ENCODE measurements around the gene FBXW11. TPM values are rescaled to one million over a fixed set of nuclear protein-coding genes. Genes with fewer than 3 reads are reported as not detected.
"Not testable (repeated sequence)": the region's sequence is repeated elsewhere in the genome, so short reads cannot be mapped to it uniquely, and the experiment has no call there.

The FBXW11 gene
- total RNA-seq, 1 experiment from 2014 or later = 72.9 TPM

DNA sequence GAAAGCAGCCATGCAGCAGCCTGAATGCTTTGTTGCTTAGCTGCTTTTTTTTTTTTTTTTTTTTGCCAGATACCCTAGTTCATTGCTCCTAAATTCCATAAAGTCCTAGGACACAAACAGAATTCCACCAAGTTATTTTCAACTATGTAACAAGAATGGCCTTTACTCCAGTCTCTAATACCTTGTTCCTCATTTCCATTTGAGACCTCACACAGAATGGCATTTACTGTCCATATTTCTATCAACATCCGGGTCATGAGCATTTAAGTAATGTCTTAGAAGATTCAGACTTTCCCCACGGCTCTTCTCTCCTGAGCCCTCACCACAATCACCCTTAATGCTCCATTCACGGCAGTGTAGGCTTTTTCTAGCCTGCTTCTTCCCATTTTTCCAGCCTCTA is 31.7 kb upstream of the FBXW11 start:
- no peak overlapping the region for H3K27ac ChIP-seq (ENCODE audit: low read length)
- H4K20me1 ChIP-seq (ENCODE audit: insufficient read depth, low read depth, low read length) = 0 out of 2 replicates have a peak, but pooled peaks cover 3% of the 10 kb centered on the region
- H3K9me3 ChIP-seq (ENCODE audit: low read length) = no peaks in the 10 kb centered on the region
- H3K27me3 ChIP-seq (ENCODE audit: low read length) = no peaks in the 10 kb centered on the region
- H3K4me1 ChIP-seq (ENCODE audit: low read length) = peaks cover 5% of the 10 kb centered on the region
- no peak overlapping the region for H2AFZ ChIP-seq (ENCODE audit: low read length)
- H3K4me2 ChIP-seq (ENCODE audit: low read depth, low read length, poor library complexity, severe bottlenecking) = no peak overlapping the region
- DNase-seq = no peak
- no peak overlapping the region for H3K4me3 ChIP-seq (ENCODE audit: low read length)
- H3K9ac ChIP-seq (ENCODE audit: low read length) = no peak overlapping the region
- H3K9me2 ChIP-seq (replicated peaks; ENCODE audit: insufficient read depth, low read length) = no peaks in the 10 kb centered on the region
- no peaks in the 10 kb centered on the region for H3K79me2 ChIP-seq (ENCODE audit: low read length)
- no peaks in the 10 kb centered on the region for H3K36me3 ChIP-seq (ENCODE audit: insufficient read depth, low read length)

DNA sequence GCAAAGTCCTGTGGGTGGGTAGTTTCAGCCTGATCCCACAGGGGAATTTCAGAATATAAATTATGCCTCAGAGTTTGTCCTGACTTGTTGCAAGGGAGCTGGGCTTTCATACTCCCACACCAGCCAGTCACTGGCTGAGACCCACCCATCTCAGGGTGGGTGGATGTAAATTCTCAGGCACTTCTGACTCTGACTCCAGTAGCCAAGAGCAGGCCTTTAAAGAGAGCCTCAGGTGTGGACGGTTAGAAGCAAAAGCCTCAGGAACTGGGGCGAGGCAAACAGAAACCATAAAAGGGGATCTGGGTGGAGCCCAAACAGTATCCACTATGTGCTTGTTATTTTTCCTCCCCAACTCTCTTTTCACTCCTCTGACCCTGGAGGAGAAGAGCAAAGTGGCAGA is 28.6 kb upstream of the FBXW11 start:
- Histone ChIP-seq H3K27ac (ENCODE audit: low read length) (no peak overlapping the region), H3K4me2 (ENCODE audit: low read depth, low read length, poor library complexity, severe bottlenecking) (no peak overlapping the region), H2AFZ (ENCODE audit: low read length) (no peak overlapping the region), H3K27me3 (ENCODE audit: low read length) (no peaks in the 10 kb centered on the region), H3K36me3 (ENCODE audit: insufficient read depth, low read length) (no peaks in the 10 kb centered on the region), H3K9me2 (replicated peaks; ENCODE audit: insufficient read depth, low read length) (no peaks in the 10 kb centered on the region), H3K4me1 (ENCODE audit: low read length) (no peaks in the 10 kb centered on the region), H4K20me1 (ENCODE audit: insufficient read depth, low read depth, low read length) (no peaks in the 10 kb centered on the region), H3K4me3 (ENCODE audit: low read length) (no peak overlapping the region), H3K79me2 (ENCODE audit: low read length) (no peaks in the 10 kb centered on the region), H3K9me3 (ENCODE audit: low read length) (no peaks in the 10 kb centered on the region), H3K9ac (ENCODE audit: low read length) (no peak overlapping the region)
- no peak for DNase-seq

DNA sequence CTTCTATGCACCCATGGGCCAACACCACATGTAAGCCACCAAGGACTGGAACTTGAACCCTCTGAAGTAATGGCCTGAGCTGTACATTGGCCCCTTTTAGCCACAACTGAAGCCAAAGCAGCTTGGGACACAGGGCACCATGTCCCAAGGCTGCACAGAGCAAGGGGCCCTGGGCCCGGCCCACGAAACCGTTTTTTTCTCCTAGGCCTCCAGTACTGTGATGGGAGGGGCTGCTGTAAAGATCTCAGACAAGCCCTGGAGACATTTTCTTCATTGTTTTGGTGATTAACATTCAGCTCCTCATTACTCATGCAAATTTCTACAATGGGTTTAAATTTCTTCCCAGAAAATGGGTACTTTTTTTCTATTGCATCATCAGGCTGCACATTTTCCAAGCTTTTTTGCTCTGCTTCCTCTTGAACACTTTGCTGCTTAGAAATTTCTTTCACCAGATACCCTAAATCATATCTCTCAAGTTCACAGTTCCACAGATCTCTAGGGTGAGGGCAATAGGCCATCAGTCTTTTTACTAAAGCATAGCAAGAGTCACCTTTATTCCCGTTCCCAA is 25.5 kb upstream of the FBXW11 start:
- peaks cover 8% of the 10 kb centered on the region for H3K4me1 ChIP-seq (ENCODE audit: low read length)
- no peak overlapping the region for H3K4me3 ChIP-seq (ENCODE audit: low read length)

GRCh38 chr5:172029876-172030275 is 23.4 kb upstream of the FBXW11 start:
- Histone ChIP-seq H3K4me3 (ENCODE audit: low read length) (no peak overlapping the region), H2AFZ (ENCODE audit: low read length) (no peak overlapping the region), H3K36me3 (ENCODE audit: insufficient read depth, low read length) (no peaks in the 10 kb centered on the region), H3K4me1 (ENCODE audit: low read length) (peaks cover 8% of the 10 kb centered on the region), H3K79me2 (ENCODE audit: low read length) (no peaks in the 10 kb centered on the region), H3K9me3 (ENCODE audit: low read length) (no peaks in the 10 kb centered on the region), H3K9me2 (replicated peaks; ENCODE audit: insufficient read depth, low read length) (no peaks in the 10 kb centered on the region), H3K27ac (ENCODE audit: low read length) (no peak overlapping the region), H3K4me2 (ENCODE audit: low read depth, low read length, poor library complexity, severe bottlenecking) (no peak overlapping the region), H4K20me1 (ENCODE audit: insufficient read depth, low read depth, low read length) (no peaks in the 10 kb centered on the region), H3K9ac (ENCODE audit: low read length) (no peak overlapping the region), H3K27me3 (ENCODE audit: low read length) (no peaks in the 10 kb centered on the region)
- no peak for DNase-seq

More for the DNA sequence above, 25.5 kb upstream of the FBXW11 start:
- H3K9me2 ChIP-seq (replicated peaks; ENCODE audit: insufficient read depth, low read length) = no peaks in the 10 kb centered on the region
- no peaks in the 10 kb centered on the region for H3K27me3 ChIP-seq (ENCODE audit: low read length)
- no peak overlapping the region for H3K27ac ChIP-seq (ENCODE audit: low read length)
- DNase-seq = no peak
- H3K79me2 ChIP-seq (ENCODE audit: low read length) = no peaks in the 10 kb centered on the region
- H4K20me1 ChIP-seq (ENCODE audit: insufficient read depth, low read depth, low read length) = no peaks in the 10 kb centered on the region
- H2AFZ ChIP-seq (ENCODE audit: low read length) = no peak overlapping the region
- no peaks in the 10 kb centered on the region for H3K36me3 ChIP-seq (ENCODE audit: insufficient read depth, low read length)
- no peaks in the 10 kb centered on the region for H3K9me3 ChIP-seq (ENCODE audit: low read length)
- no peak overlapping the region for H3K9ac ChIP-seq (ENCODE audit: low read length)
- H3K4me2 ChIP-seq (ENCODE audit: low read depth, low read length, poor library complexity, severe bottlenecking) = no peak overlapping the region

- H3K79me2 ChIP-seq (ENCODE audit: low read length) = no peaks in the 10 kb centered on the region
- no peaks in the 10 kb centered on the region for H3K27me3 ChIP-seq (ENCODE audit: low read length)
- H4K20me1 ChIP-seq (ENCODE audit: insufficient read depth, low read depth, low read length) = no peaks in the 10 kb centered on the region
- H2AFZ ChIP-seq (ENCODE audit: low read length) = no peak overlapping the region
- DNase-seq = no peak
- H3K4me2 ChIP-seq (ENCODE audit: low read depth, low read length, poor library complexity, severe bottlenecking) = no peak overlapping the region
- peaks cover 8% of the 10 kb centered on the region for H3K4me1 ChIP-seq (ENCODE audit: low read length)
- H3K9ac ChIP-seq (ENCODE audit: low read length) = no peak overlapping the region
- no peak overlapping the region for H3K4me3 ChIP-seq (ENCODE audit: low read length)
- no peak overlapping the region for H3K27ac ChIP-seq (ENCODE audit: low read length)
- H3K9me2 ChIP-seq (replicated peaks; ENCODE audit: insufficient read depth, low read length) = no peaks in the 10 kb centered on the region
- H3K36me3 ChIP-seq (ENCODE audit: insufficient read depth, low read length) = no peaks in the 10 kb centered on the region
- no peaks in the 10 kb centered on the region for H3K9me3 ChIP-seq (ENCODE audit: low read length)
Measured at GRCh38 chr5:172028167-172028566, 21.7 kb upstream of the FBXW11 start.

GRCh38 chr5:172020110-172020786 is 13.8 kb upstream of the FBXW11 start:
- not testable (repeated sequence) for H3K9ac ChIP-seq (ENCODE audit: low read length); H3K4me2 ChIP-seq (ENCODE audit: low read depth, low read length, poor library complexity, severe bottlenecking); H3K27me3 ChIP-seq (ENCODE audit: low read length); H3K27ac ChIP-seq (ENCODE audit: low read length); H3K9me3 ChIP-seq (ENCODE audit: low read length); H2AFZ ChIP-seq (ENCODE audit: low read length); DNase-seq; H3K9me2 ChIP-seq (replicated peaks; ENCODE audit: insufficient read depth, low read length); H3K79me2 ChIP-seq (ENCODE audit: low read length); H3K4me1 ChIP-seq (ENCODE audit: low read length); H4K20me1 ChIP-seq (ENCODE audit: insufficient read depth, low read depth, low read length); H3K36me3 ChIP-seq (ENCODE audit: insufficient read depth, low read length); H3K4me3 ChIP-seq (ENCODE audit: low read length)

GRCh38 chr5:172015346-172015745 is 8.9 kb upstream of the FBXW11 start:
- no peak overlapping the region for H2AFZ ChIP-seq (ENCODE audit: low read length)
- no peak overlapping the region for H3K9ac ChIP-seq (ENCODE audit: low read length)
- no peak overlapping the region for H3K27ac ChIP-seq (ENCODE audit: low read length)
- H3K27me3 ChIP-seq (ENCODE audit: low read length) = no peaks in the 10 kb centered on the region
- H3K4me2 ChIP-seq (ENCODE audit: low read depth, low read length, poor library complexity, severe bottlenecking) = no peak overlapping the region
- no peaks in the 10 kb centered on the region for H3K9me3 ChIP-seq (ENCODE audit: low read length)
- DNase-seq = no peak
- H3K4me3 ChIP-seq (ENCODE audit: low read length) = no peak overlapping the region
- H3K9me2 ChIP-seq (replicated peaks; ENCODE audit: insufficient read depth, low read length) = no peaks in the 10 kb centered on the region
- H3K4me1 ChIP-seq (ENCODE audit: low read length) = no peaks in the 10 kb centered on the region
- no peaks in the 10 kb centered on the region for H3K36me3 ChIP-seq (ENCODE audit: insufficient read depth, low read length)
- H4K20me1 ChIP-seq (ENCODE audit: insufficient read depth, low read depth, low read length) = no peaks in the 10 kb centered on the region
- no peaks in the 10 kb centered on the region for H3K79me2 ChIP-seq (ENCODE audit: low read length)

DNA sequence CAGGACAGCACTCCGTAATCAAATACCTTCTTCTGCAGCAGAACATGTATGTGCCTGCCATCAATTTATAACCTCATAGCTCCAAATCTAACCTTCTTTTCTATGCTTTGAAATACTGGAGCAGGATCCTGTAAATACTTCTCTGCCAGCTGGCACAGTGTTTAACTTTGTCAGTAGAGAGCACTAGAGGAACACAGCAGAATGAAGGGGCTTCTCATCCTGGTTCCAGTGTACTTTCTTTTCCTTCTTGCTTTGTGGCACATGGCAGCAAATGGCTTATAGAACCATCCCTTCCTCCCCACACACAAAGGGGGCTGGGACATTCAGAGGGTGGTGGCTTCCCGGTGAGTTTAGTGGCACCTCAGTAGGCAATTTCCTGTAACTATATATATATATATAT is 3.8 kb upstream of the FBXW11 start:
- Histone ChIP-seq H3K79me2 (ENCODE audit: low read length) (peaks cover 17% of the 10 kb centered on the region), H3K27ac (ENCODE audit: low read length) (no peak overlapping the region), H3K36me3 (ENCODE audit: insufficient read depth, low read length) (no peaks in the 10 kb centered on the region), H3K9me3 (ENCODE audit: low read length) (no peaks in the 10 kb centered on the region), H3K9ac (ENCODE audit: low read length) (no peak overlapping the region), H3K9me2 (replicated peaks; ENCODE audit: insufficient read depth, low read length) (no peaks in the 10 kb centered on the region), H3K4me2 (ENCODE audit: low read depth, low read length, poor library complexity, severe bottlenecking) (no peak overlapping the region), H3K27me3 (ENCODE audit: low read length) (no peaks in the 10 kb centered on the region), H4K20me1 (ENCODE audit: insufficient read depth, low read depth, low read length) (peaks cover 4% of the 10 kb centered on the region; the same call in 1 of the 2 replicates), H3K4me3 (ENCODE audit: low read length) (no peak overlapping the region), H2AFZ (ENCODE audit: low read length) (no peak overlapping the region), H3K4me1 (ENCODE audit: low read length) (peaks cover 8% of the 10 kb centered on the region)
- DNase-seq = no peak

Data from Karpas-422 (cell line).